Activated T-helper 2 cell treated with anti-CD3 and anti-CD28 coated beads, Interferon-gamma antibody, Interleukin-2, Interleukin-4, amounts not matched to agents 10 μg/mL and 5 μg/mL and 100 μg/mL, durations not matched to agents 14 hours and 24 hours and 36 hours (primary cell): ENCODE measurements around the gene ZNF547. TPM values are rescaled to one million over a fixed set of nuclear protein-coding genes. Genes with fewer than 3 reads are reported as not detected.

Source experiments
- DNase-seq: peaks from one replicate; pipeline ENCODE4 v3.0.0; 2021; ENCODE audit warnings: low spot score
- H3K27ac Mint-ChIP-seq: one replicate; pipeline ENCODE4 v1.8.0; 2021; ENCODE audit warnings: mixed read lengths
- H3K27me3 Mint-ChIP-seq: one replicate; pipeline ENCODE4 v1.8.0; 2021; ENCODE audit warnings: low read depth, mixed read lengths
- H3K36me3 Mint-ChIP-seq: one replicate; pipeline ENCODE4 v1.8.0; 2021; ENCODE audit warnings: low read depth, mixed read lengths
- H3K4me1 Mint-ChIP-seq: one replicate; pipeline ENCODE4 v1.8.0; 2021; ENCODE audit warnings: low read depth, mixed read lengths
- H3K4me3 Mint-ChIP-seq: one replicate; pipeline ENCODE4 v1.8.0; 2021; ENCODE audit warnings: low read depth, mild to moderate bottlenecking, moderate library complexity, mixed read lengths
- H3K9me3 Mint-ChIP-seq: one replicate; pipeline ENCODE4 v1.8.0; 2021; ENCODE audit warnings: mixed read lengths
- intact Hi-C: fragments of 100-400 bp; cut with micrococcal nuclease; formaldehyde crosslinking; loops from one replicate; pipeline ENCODE4 v1.15.1; 2023
- total RNA-seq: library from RNA; stranded (reverse); gene quantifications from 2 replicates; pipeline ENCODE4 v1.2.3, GENCODE V29; 2022

ZNF547 gene
- 1.3 and 2.0 TPM in 2 replicates for total RNA-seq

DNA sequence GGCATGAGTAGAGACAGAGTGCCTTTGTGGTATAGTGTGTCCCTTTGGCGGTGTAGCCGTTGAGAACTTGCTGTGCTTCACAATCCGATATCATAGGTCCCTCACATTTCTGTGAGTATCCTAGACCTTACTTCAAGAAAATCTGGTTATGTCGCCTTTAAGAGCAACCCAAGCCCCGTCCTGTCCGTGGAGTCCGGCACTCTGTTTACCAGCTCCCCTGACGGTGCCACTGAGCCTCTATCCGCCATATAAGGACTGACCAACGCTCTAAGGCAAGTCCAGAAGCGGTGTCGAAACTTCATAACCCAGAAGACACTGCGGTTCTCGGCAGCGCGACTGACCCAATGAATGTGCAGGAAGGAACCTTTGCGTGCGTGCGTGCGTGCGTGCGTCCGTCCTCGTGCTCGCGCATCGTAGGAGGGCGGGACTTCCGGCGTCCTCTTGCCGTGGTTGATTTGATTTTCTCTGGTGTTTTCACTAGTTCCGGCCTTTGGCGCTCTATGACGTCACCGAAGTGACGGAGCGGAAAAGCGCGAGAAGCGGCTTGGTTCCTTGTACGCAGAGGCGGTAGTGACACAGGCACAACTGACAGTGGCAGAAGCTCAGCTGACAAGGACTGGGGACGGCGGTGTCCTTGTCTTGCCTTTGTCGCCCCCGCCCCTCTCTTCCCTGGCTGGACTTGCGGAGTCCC, at the start of gene ZNF547, which contains the start of gene TRAPPC2B:
Gene ZNF547 (plus strand): TSS at position 555 of the 691 bp plus-strand sequence. CDS start 5,005 bp downstream, outside the sequence.
Gene TRAPPC2B (plus strand): TSS at position 555 of the 691 bp plus-strand sequence. CDS start 1,283 bp downstream, outside the sequence.
- peak; percentile 98 for DNase-seq
- intact Hi-C loops, result loop anchor here (1.0 to 2.0 kb wide), 7 partner anchors 12 to 123 kb away; partner anchors contain the start of genes ZNF17, ZNF304, ZNF460 and ZNF543
- Mint-ChIP-seq H3K9me3 (peaks cover 54% of the 10 kb centered on the region), H3K4me1 (peaks cover 12% of the 10 kb centered on the region), H3K4me3 (peak within 1 kb of the TSS; percentile 82), H3K27ac (peak within 1 kb of the TSS; percentile 96), H3K36me3 (peaks cover 49% of the 10 kb centered on the region), H3K27me3 (no peaks in the 10 kb centered on the region)

DNA sequence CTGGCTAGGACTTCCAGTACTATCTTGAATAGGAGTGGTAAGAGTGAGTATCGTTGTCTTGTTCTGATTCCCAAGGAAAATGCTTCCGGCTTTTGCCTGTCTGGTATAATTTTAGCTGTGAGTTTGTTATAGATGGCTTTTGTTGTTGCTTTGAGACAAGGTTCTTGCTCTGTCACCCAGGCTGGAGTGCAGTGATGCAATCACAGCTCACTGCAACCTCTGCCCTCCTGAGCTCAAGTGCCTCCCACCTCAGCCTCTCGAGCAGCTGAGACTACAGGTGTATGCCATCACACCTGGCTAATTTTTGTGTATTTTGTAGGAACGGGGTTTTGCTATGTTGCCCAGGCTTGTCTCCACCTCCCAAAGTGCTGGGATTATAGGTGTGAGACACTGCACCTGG, 49.2 kb upstream of the ZNF547 start:
- intact Hi-C loops, result no loop called here
- no peak for DNase-seq
- Mint-ChIP-seq H3K36me3 (peaks cover 4% of the 10 kb centered on the region), H3K9me3 (peaks cover 30% of the 10 kb centered on the region), H3K4me1 (no peaks in the 10 kb centered on the region), H3K27ac (no peak overlapping the region), H3K27me3 (peaks cover 14% of the 10 kb centered on the region), H3K4me3 (no peak overlapping the region)

DNA sequence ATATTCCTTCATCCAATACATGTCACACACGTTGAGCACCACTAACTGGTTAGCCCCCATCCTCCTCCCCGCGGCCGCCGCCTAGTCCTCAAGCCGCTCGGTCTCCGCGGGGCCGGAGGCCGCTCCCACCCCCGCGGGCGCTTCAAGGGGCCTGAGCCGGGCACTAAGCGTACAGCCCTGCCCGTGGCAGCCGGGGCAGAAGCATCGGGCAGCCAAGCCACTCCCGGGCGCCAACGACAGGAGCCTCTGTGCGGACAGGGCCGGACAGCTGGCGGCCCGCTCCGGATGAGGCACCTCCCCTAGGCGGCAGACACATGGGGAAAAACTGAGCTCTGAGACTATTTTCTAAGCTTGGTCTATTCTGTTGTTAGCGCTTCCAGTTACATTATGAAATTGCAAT, 45.8 kb upstream of the ZNF547 start:
- Mint-ChIP-seq H3K9me3 (peaks cover 26% of the 10 kb centered on the region), H3K4me1 (peaks cover 21% of the 10 kb centered on the region), H3K4me3 (no peak overlapping the region), H3K36me3 (peaks cover 6% of the 10 kb centered on the region), H3K27ac (no peak overlapping the region), H3K27me3 (peaks cover 14% of the 10 kb centered on the region)
- no peak for DNase-seq
- intact Hi-C loops, result no loop called here

DNA sequence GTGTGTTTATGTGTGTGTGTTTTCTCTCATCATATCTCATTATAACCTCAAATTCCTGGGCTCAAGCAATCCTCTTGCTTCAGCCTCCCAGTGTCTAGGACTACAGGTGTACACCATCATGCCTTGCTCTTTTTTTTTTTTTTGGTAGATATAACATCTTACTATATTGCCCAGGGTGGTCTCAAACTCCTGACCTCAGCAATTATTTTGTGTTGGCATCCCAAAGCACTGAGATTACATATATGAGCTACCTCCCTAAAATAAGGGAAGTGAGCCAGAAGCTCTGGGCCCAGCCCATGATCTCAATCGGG, 43.5 kb upstream of the ZNF547 start:
- Mint-ChIP-seq H3K27ac (peak overlapping the region; percentile 91), H3K36me3 (peaks cover 27% of the 10 kb centered on the region), H3K9me3 (peaks cover 34% of the 10 kb centered on the region), H3K4me1 (peaks cover 25% of the 10 kb centered on the region), H3K27me3 (peaks cover 14% of the 10 kb centered on the region), H3K4me3 (peak overlapping the region; percentile 85)
- DNase-seq, result no peak
- intact Hi-C loops, result loop anchor here (1.0 to 2.0 kb wide), 5 partner anchors 31 to 80 kb away; partner anchors contain the start of genes TRAPPC2B, ZNF304, ZNF460 and ZNF547

DNA sequence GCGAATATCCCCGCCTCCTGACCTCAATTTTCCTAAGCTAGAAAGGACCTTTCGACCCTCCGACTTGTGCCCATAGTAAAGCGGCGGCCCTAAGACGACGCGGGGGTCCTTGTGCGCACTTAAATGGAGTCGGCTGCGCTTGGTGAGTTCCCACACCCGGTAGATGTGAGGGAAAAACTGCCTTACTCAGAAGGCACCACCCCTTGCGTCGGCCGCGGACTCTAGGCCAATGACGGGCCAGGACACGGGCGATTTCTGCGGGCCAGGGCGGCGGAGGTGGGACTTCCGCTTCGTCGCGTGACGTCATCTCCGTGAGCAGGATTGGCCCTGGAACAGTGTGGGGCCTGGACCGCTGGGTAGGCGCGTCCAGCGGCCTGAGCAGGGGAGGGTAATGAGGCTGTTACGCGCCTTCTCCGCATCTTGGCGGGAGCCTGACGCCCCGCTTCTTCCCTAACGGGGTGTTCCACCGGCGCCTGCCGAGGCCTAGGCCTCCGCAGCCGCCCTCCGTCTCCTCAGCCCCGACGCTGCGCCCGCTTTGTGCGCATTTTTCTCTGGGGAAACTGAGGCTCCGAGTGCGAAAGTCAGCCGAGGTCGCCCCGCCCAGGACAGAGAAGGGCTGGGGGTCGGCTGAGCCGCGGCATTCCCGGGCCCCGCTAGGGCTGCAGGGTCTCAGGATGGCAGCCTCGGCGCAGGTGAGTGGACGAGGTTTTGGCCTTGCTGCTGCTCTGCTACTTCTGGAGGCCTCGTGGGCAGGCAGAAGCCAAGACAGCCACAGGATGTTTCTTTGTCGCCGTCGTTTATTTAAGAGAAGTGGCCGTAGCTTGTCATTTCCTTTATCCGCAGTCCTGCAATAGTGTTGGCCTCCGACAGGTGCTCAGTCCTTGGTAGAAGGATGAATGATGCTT, 42.9 kb upstream of the ZNF547 start, which contains the start of gene ZNF543:
Gene ZNF543 (plus strand): TSS at position 293 of the 905 bp plus-strand sequence. CDS start 382 bp downstream, at position 675.
- H3K4me1 Mint-ChIP-seq, result peaks cover 25% of the 10 kb centered on the region
- H3K36me3 Mint-ChIP-seq, result peaks cover 33% of the 10 kb centered on the region
- H3K27ac Mint-ChIP-seq, result peak within 1 kb of the TSS; percentile 91
- peaks cover 11% of the 10 kb centered on the region for H3K27me3 Mint-ChIP-seq
- peaks cover 34% of the 10 kb centered on the region for H3K9me3 Mint-ChIP-seq
- peak; percentile 89 for DNase-seq
- peak within 1 kb of the TSS; percentile 85 for H3K4me3 Mint-ChIP-seq
- intact Hi-C loops, result loop anchor here (1.0 to 2.0 kb wide), 5 partner anchors 31 to 80 kb away; partner anchors contain the start of genes TRAPPC2B, ZNF304, ZNF460 and ZNF547

DNA sequence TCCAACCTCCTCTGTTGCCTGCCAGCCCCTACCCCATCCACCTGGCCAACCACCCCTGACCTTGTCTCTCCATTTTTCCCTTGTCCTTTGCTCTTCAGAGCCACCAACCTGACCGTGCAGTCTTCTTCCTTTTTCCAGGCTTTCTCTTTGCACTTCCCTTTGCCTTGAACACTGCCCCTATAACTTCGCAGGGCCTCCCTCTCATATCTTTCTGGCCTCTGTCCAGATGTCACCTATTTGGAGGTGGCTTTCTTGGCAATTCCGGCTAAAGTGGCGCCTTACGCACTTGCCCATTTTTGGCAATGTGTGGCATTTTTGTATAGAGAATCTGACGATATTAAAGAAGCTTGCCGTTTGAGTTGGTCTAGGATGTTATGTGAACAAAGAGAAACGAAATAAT, 42.2 kb upstream of the ZNF547 start:
- H3K4me1 Mint-ChIP-seq, result peaks cover 25% of the 10 kb centered on the region
- intact Hi-C loops, result loop anchor here (2.0 kb wide), 1 partner anchor 42 kb away; the partner anchor contains the start of genes TRAPPC2B and ZNF547
- H3K9me3 Mint-ChIP-seq, result peaks cover 34% of the 10 kb centered on the region
- peak overlapping the region; percentile 91 for H3K27ac Mint-ChIP-seq
- DNase-seq, result no peak
- H3K36me3 Mint-ChIP-seq, result peaks cover 40% of the 10 kb centered on the region
- peak overlapping the region; percentile 85 for H3K4me3 Mint-ChIP-seq
- H3K27me3 Mint-ChIP-seq, result peaks cover 5% of the 10 kb centered on the region

DNA sequence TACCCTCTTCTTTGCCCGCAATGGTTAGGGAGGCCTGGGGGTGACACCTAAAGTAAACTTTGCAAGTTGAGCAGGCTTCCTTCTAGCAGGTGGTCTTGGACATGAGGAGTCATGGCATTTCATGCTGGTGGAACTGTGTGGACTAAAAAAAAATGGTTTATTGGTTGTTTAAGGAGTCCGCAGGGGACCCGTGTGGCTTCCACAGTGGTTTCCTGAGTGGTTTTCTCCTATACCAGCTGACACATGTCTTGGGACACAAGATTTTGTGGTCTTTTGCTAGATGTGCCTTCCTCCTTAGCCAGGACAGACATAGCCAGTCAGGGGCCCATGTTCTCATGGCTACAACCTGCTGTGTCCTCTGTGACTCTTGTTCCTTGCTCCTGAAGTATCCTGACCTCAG, 41.6 kb upstream of the ZNF547 start:
- no peak overlapping the region for H3K27ac Mint-ChIP-seq

DNA sequence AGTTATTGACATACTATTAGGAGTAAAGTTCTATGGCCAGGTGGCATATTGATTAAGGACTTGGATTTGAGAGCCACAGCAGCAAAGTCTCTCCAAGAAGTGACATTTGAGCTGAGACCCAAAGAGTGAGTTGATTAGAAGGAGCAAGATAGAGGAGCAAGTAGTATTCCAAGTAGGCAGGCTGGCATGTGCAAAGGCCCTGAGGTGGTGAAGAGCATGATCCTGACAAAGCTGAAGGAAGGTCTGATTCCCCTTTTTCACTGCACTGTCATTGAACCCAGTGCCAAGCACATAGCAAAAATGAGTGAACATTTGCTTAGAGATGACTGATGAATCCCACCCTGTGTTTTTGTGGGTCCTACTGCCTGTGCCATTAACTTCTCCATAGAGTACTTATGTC, 38.4 kb upstream of the ZNF547 start:
- H3K9me3 Mint-ChIP-seq, result peaks cover 61% of the 10 kb centered on the region
- peaks cover 79% of the 10 kb centered on the region for H3K36me3 Mint-ChIP-seq
- H3K27me3 Mint-ChIP-seq, result no peaks in the 10 kb centered on the region
- H3K4me3 Mint-ChIP-seq, result no peak overlapping the region
- no peak overlapping the region for H3K27ac Mint-ChIP-seq
- no peak for DNase-seq
- intact Hi-C loops, result no loop called here
- H3K4me1 Mint-ChIP-seq, result peaks cover 21% of the 10 kb centered on the region

More for the DNA sequence above, 41.6 kb upstream of the ZNF547 start:
- H3K36me3 Mint-ChIP-seq, result peaks cover 46% of the 10 kb centered on the region
- peak overlapping the region; percentile 85 for H3K4me3 Mint-ChIP-seq
- H3K27me3 Mint-ChIP-seq, result peaks cover under 1% of the 10 kb centered on the region
- no peak for DNase-seq
- intact Hi-C loops, result loop anchor here (2.0 kb wide), 1 partner anchor 41 kb away; the partner anchor contains the start of genes TRAPPC2B and ZNF547
- peaks cover 36% of the 10 kb centered on the region for H3K9me3 Mint-ChIP-seq
- H3K4me1 Mint-ChIP-seq, result peaks cover 25% of the 10 kb centered on the region

DNA sequence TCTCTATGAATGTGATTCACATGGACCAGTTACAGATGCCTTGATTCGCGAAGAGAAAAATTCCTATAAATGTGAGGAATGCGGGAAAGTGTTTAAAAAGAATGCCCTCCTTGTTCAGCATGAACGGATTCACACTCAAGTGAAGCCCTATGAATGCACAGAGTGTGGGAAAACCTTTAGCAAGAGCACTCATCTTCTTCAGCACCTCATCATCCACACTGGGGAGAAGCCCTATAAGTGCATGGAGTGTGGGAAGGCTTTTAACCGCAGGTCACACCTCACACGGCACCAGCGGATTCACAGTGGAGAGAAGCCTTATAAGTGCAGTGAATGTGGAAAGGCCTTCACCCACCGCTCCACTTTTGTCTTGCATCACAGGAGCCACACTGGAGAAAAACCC, 35.4 kb upstream of the ZNF547 start:
- no peak for DNase-seq
- no peaks in the 10 kb centered on the region for H3K4me1 Mint-ChIP-seq
- no peak overlapping the region for H3K4me3 Mint-ChIP-seq
- H3K36me3 Mint-ChIP-seq, result peaks cover 88% of the 10 kb centered on the region
- intact Hi-C loops, result no loop called here
- H3K27ac Mint-ChIP-seq, result no peak overlapping the region
- no peaks in the 10 kb centered on the region for H3K27me3 Mint-ChIP-seq
- H3K9me3 Mint-ChIP-seq, result peaks cover 78% of the 10 kb centered on the region

DNA sequence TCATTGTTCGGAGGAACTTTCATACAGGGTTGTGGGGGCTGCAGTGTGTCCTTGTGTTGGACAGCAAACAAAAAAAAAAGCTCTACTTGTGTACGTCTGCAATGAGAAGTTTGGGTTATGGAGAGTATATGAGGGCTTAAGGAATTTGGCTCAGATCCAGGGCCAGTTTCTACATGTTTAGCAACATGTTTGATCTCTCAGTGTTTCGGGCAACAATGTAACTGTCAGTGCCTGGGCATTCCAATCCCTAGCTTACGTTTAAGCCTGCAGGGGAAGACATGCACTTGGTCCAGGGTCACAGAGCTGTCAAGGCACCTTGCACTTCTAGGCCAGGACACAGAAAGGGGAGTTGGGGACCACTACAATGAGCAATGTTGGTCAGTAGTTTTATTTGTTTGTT, 29.2 kb upstream of the ZNF547 start:
- DNase-seq, result no peak
- Mint-ChIP-seq H3K27ac (no peak overlapping the region), H3K4me3 (no peak overlapping the region), H3K27me3 (no peaks in the 10 kb centered on the region), H3K4me1 (no peaks in the 10 kb centered on the region), H3K9me3 (peaks cover 71% of the 10 kb centered on the region), H3K36me3 (peaks cover 39% of the 10 kb centered on the region)
- intact Hi-C loops, result no loop called here

DNA sequence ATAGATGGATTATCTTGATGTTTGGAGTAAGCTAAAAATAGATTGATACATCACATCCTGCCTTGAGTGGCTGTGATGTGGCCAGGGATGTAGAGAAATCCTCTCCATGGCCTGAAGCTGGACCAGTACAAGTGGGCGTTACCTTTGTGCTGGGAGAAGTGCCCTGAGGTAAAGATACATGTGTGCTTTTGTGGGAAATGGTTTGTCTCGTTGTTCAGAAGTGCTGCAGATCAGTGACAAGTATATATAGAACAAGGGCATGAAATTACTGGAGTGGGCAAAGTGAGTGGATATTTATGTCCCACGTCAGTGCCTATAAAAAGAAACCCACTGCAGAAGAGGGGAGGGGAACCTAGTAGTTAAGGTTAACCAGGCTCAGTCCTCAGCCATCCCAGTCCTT, 24.5 kb upstream of the ZNF547 start:
- Mint-ChIP-seq H3K4me1 (no peaks in the 10 kb centered on the region), H3K27me3 (no peaks in the 10 kb centered on the region), H3K4me3 (no peak overlapping the region), H3K27ac (no peak overlapping the region), H3K9me3 (peaks cover 51% of the 10 kb centered on the region), H3K36me3 (peaks cover 10% of the 10 kb centered on the region)
- no peak for DNase-seq
- intact Hi-C loops, result no loop called here

DNA sequence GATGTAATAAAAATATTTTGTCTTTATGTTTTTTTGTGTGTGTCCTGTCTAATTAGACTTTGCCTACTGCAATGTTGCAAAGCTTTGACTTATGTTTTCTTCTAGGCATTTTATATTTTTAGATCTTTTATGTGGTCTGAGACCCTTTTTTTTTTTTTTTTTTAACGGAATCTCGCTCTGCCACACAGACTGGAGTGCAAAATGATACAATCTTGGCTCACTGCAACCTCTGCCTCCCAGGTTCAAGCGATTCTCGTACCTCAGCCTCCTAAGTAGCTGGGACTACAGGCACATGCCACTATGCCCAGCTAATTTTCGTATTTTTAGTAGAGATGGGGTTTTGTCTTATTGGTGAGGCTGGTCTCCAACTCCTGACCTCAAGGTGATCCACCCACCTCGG, 20.8 kb upstream of the ZNF547 start:
- Mint-ChIP-seq H3K36me3 (no peaks in the 10 kb centered on the region), H3K4me1 (no peaks in the 10 kb centered on the region), H3K9me3 (peaks cover 36% of the 10 kb centered on the region), H3K4me3 (no peak overlapping the region), H3K27ac (no peak overlapping the region), H3K27me3 (no peaks in the 10 kb centered on the region)
- intact Hi-C loops, result no loop called here
- no peak for DNase-seq
